ENCODE results near the gene NHS.

The NHS gene

DNA sequence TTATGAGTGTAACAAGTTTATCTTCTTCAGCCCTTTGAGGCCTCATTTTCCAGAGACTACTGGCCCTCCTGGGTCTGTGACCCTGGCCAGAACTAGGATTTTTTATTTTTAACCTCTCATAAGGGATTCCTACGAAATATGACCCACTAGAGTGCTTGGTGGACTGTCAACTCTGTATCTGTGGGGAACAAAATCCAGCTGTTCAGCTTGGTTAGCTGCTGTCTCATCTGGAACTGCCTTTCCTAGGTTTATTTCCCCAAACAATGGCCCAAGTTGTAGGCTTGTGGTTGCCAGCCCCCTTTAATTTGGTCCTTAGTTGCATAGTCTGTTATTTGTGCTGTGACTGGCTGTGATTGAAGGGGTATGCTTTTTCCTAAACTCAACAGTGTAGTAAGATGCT is 56.2 kb downstream of the NHS start:
- no peak for DNase-seq (ENCODE audit: low read depth)
- no peak overlapping the region for H3K4me3 ChIP-seq (ENCODE audit: low read length)
- TF ChIP-seq, protein P1, sequence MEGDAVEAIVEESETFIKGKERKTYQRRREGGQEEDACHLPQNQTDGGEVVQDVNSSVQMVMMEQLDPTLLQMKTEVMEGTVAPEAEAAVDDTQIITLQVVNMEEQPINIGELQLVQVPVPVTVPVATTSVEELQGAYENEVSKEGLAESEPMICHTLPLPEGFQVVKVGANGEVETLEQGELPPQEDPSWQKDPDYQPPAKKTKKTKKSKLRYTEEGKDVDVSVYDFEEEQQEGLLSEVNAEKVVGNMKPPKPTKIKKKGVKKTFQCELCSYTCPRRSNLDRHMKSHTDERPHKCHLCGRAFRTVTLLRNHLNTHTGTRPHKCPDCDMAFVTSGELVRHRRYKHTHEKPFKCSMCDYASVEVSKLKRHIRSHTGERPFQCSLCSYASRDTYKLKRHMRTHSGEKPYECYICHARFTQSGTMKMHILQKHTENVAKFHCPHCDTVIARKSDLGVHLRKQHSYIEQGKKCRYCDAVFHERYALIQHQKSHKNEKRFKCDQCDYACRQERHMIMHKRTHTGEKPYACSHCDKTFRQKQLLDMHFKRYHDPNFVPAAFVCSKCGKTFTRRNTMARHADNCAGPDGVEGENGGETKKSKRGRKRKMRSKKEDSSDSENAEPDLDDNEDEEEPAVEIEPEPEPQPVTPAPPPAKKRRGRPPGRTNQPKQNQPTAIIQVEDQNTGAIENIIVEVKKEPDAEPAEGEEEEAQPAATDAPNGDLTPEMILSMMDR (IDR thresholded peaks at IDR 0.05; ENCODE audit: insufficient read depth, low read depth, low read length, missing control alignments) = no peak

DNA sequence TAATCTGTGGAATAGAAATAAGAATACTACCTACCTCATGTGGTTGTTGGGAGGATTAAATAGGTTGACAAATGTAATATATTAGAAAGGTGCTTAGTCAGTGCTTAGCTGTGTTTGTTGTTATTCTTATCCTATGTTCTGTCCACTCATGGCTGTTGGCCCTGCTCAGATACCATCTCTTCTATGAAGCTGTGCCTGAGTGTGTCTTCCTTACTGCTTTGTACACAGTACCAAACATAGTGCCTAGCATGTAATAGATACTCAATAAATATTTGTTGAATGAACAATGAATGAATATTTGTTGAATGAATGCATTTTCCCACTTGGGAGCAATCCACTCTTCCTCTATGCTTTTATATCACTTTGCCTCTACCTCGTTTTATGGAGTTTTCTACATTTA is 57.2 kb downstream of the NHS start:
- TF ChIP-seq, protein P1 (IDR thresholded peaks at IDR 0.05; ENCODE audit: insufficient read depth, low read depth, low read length, missing control alignments) = no peak
- DNase-seq (ENCODE audit: low read depth) = no peak
- H3K4me3 ChIP-seq (ENCODE audit: low read length) = no peak overlapping the region

DNA sequence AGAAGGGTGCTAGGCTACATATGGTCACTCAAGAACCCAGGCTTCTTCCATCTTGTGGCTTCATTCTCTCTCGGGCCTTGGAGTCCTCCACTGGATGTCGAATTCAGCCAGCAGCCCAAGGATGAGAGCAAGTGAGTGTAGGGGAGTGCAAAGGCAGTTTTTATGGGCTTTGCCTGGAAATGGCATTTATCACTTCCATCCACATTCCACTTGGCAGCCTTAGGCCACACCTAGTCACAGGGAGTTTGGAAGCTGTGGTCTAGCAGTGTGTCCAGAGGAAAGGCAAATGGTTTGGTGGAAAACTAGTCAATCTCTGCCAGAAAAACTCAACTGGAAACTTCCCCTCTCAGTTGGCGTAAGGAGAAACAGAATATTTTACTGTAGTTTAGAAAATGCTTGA is 59.0 kb downstream of the NHS start:
- no peak overlapping the region for H3K4me3 ChIP-seq (ENCODE audit: low read length)
- no peak for DNase-seq (ENCODE audit: low read depth)
- TF ChIP-seq, protein P1 (IDR thresholded peaks at IDR 0.05; ENCODE audit: insufficient read depth, low read depth, low read length, missing control alignments) = no peak

DNA sequence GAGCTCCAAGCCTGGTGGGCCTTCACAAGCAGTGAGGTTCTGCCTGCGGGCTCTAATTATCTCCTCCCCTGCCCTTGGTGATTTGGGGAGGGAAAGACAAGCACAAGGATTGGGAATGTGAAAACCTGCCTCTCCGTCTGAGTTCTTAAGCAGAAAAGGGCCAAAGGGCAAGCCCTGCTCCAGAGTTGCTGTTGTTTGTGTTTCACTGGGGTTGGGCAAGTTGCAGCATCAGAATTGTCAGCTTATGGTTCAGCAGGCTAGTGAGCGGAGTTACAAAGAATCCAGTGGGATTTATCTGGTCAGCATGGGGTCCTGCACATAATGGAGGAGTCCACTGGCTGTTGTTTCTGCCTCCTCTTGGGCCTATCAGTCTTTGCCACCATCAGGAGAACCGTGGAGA is 60.5 kb downstream of the NHS start:
- H3K4me3 ChIP-seq (ENCODE audit: low read length) = no peak overlapping the region
- TF ChIP-seq, protein P1 (IDR thresholded peaks at IDR 0.05; ENCODE audit: insufficient read depth, low read depth, low read length, missing control alignments) = no peak
- no peak for DNase-seq (ENCODE audit: low read depth)

DNA sequence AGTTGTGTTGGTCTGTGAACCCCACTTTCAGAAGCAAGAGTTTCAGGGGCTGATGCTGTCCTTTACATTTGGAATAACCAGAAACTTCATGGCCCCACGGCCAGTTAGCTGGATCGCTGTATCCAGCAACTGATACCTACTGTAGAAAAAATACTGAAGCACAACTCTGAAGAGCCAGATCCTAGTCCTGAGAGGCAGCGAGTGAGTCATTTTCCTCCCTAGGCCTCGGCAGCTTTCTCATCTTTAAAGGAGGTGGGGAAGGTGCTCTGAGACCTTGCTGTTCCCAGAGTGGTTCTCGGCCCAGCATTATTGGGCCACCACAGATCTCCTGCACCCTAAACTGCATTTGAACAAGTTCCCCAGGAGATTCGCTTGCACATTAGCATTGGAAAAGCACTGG is 63.2 kb downstream of the NHS start:
- TF ChIP-seq, protein P1 (IDR thresholded peaks at IDR 0.05; ENCODE audit: insufficient read depth, low read depth, low read length, missing control alignments) = no peak
- peak; percentile 12 for DNase-seq (ENCODE audit: low read depth)
- H3K4me3 ChIP-seq (ENCODE audit: low read length) = no peak overlapping the region

DNA sequence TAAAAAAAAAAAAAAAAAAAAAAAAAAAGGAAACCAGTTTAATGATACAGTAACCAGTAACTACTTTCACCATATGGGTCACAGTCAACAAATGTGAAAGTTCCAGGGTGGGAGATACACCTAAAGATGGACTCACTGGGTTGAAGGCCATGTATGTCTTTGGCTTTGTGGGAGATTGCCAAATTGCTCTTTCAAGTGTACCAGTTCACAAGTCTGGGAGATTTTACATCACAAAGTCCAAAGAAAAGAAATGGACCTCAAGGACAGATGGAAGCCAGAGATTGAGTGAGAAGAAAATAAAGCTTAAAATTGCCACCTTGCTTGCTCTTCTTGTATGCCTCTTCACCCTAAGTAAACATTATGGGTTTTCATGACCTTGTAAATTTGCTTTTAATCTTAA is 65.3 kb downstream of the NHS start:
- TF ChIP-seq, protein P1 (IDR thresholded peaks at IDR 0.05; ENCODE audit: insufficient read depth, low read depth, low read length, missing control alignments) = no peak
- H3K4me3 ChIP-seq (ENCODE audit: low read length) = no peak overlapping the region
- no peak for DNase-seq (ENCODE audit: low read depth)

DNA sequence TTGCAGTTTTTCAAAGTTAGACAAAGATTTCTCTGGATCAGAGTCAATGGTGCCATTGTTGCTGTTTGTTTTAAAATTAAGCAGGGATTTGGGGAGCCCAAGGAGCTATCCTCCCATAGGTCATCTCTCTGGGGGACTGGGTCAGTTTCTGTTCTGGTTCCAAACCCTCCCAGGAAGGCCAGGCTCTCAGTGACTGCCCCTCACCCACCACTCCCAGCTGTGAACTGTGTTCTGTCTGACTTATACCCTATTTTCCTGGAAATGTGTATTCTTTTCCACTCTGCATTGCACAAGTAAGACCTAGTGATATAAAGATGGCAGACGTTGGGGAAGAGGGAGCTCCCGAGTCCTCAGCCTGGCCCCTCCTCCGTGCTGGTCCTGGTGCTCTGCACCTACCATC is 65.8 kb downstream of the NHS start:
- TF ChIP-seq, protein P1 (IDR thresholded peaks at IDR 0.05; ENCODE audit: insufficient read depth, low read depth, low read length, missing control alignments) = no peak
- no peak overlapping the region for H3K4me3 ChIP-seq (ENCODE audit: low read length)
- no peak for DNase-seq (ENCODE audit: low read depth)

Data from epithelial cell of esophagus (primary cell).